HG03565 (cell line): ENCODE data around the gene SAMD14.
"Not testable (repeated sequence)": the region's sequence is repeated elsewhere in the genome, so short reads cannot be mapped to it uniquely, and the experiment has no call there.

Source experiments
- ATAC-seq: cut with Tn5 transposase; IDR thresholded peaks from one replicate; pipeline ENCODE4 v1.9.1; 2021; ENCODE audit warnings: mild to moderate bottlenecking, moderate library complexity; ENCODE audit not compliant: unreplicated experiment

SAMD14 gene

DNA sequence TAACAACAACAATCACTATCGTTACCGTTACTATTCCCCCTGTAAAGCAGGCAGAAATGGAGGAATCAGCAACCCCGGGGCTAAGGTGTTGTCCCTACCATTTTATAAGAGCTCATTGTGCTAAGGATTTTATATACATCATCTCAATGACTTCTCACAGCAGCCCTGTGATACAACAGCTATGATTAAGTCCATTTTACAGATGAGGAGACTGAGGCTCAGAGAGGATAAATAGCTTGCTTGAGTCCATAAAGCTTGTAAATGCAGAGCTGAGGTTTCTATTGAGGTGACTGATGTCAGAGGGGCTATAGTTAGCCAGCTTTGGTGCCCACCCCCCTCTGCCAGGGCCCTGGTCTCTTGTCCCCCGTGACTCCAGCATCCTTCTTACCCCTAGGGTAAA lies 51.5 kb downstream of the SAMD14 start:
- no peak for ATAC-seq

DNA sequence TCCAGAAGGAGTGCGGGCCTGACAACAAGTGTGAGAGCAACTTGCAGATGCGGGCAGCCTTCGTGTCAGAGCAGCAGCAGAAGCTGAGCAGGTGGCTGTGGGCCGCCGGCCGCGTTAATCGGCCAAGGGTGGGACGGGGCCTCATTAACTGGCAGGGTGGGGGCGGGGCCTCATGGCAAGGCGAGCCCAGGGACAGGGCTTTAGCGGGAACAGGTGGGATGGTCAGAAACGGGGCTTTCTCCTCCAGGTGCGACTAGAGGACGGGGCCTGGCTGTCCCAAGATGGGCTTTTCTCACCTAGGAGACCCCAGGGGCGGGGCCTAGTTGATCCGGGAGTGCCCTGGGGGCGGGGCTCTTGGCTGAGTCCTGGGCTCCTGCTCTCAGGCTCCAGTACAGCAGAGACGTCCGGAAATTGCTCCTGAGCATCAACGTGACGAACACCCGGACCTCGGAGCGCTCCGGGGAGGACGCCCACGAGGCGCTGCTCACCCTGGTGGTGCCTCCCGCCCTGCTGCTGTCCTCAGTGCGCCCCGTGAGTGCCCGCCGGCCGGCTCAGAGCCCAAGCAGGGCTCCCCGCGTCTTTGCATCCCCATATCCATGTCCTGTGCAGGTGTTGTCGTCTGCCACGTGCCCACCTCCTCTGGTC lies 53.2 kb downstream of the SAMD14 start:
- no peak for ATAC-seq

DNA sequence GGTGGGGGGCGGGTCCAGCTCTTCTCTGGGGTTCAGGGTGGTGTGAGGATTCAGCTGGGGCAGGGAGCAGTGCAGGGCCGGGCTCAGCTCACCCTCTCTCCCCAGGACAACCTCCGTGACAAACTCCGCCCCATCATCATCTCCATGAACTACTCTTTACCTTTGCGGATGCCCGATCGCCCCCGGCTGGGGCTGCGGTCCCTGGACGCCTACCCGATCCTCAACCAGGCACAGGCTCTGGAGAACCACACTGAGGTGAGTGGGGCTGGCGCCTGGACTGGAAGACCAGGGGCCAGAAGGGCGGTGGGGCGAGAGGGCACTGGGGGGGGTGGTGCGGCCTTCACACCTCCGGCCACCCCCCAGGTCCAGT lies 53.8 kb downstream of the SAMD14 start:
- no peak for ATAC-seq

DNA sequence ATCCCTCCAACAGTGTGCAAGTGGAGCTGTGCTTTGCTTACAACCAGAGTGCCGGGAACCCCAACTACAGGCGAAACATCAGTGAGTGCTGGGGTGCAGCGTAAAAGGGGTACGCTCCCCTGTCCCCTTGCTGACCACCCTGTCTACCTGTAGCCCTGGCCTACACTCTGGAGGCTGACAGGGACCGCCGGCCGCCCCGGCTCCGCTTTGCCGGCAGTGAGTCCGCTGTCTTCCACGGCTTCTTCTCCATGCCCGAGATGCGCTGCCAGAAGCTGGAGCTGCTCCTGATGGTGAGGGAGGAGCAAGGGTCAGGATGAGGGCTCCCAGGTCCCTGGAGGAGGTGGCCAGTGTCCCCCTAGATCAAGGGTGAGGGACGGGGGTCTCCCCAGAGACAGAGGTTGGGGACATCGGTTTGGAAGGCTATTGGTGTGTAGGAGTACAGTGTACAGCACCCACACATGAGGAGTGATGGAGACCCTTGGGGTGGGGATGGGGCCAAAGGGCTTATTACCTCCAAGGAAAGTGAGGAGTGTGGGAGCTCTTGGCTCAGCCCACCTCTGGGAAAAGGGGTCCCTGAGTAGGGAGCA lies 54.4 kb downstream of the SAMD14 start:
- ATAC-seq: no peak

DNA sequence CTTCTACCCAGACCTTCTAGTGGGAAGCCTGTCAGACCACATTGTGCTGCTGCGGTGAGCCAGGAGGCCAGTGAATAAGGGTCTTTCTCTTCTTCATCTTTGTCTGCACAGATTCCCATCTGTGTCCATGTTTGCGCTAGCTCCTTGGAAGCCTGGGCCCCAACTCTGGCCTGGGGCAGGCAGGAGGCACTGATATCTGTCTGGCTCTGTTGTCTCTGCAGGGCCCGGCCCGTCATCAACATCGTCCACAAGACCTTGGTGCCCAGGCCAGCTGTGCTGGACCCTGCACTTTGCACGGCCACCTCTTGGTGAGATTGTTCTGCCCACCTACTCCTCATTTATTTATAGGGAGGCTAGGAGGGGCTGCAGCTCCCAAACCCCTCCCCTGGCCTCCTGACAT lies 55.7 kb downstream of the SAMD14 start:
- no peak for ATAC-seq

DNA sequence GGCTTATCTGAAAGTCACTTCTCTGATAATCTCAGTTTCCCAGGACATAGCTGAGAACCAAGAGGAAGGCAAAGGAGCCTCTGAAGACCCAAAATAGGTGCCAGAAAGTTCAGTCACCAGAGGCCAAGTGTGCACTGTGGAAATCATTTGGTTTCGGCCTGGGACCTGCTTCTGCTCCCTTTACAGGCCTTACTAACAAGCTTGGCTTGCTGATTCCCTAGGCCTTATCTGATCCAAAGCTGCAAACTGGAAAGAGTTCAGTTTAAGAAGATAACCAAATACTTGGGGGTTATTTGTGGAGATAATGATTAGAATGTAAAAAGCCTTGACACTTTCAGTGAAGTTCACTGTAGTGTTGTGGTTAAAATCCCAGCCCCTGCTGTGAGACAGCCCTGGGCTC lies 57.0 kb downstream of the SAMD14 start:
- no peak for ATAC-seq

DNA sequence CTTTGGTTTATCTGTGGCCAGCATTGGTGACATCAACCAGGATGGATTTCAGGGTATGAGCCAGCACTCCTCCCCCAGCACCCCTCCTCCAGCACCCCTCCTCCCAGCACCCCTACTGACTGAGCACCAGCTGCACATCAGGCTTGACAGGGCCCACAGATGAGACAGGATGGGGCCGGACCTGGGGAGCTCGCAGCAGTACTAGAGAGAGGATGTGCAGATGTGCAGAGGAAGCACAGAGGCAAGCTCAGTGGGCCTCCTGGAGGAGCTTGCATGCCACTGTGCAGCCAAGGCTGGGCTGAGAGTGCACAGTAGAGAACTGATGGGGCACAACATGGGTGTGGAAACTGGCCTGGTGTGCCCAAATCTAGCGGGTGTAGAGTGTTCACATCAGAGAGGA lies 57.8 kb downstream of the SAMD14 start:
- ATAC-seq: no peak

DNA sequence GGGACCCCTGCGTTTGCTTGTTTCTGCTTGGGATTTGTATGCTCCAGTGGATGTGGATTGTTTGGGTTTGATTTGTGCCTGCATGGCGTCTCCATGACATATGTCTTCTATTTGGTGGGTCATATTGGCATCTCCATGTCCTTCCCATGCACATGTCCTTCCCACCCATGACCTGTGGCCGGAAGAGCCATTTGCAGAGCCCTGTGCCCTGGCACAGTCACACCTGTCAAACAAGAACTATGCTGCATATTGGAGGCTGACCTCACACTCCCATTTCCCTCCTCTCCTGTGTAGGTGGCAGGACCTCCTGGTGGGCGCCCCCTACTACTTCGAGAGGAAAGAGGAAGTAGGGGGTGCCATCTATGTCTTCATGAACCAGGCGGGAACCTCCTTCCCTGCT lies 58.3 kb downstream of the SAMD14 start:
- ATAC-seq: no peak

DNA sequence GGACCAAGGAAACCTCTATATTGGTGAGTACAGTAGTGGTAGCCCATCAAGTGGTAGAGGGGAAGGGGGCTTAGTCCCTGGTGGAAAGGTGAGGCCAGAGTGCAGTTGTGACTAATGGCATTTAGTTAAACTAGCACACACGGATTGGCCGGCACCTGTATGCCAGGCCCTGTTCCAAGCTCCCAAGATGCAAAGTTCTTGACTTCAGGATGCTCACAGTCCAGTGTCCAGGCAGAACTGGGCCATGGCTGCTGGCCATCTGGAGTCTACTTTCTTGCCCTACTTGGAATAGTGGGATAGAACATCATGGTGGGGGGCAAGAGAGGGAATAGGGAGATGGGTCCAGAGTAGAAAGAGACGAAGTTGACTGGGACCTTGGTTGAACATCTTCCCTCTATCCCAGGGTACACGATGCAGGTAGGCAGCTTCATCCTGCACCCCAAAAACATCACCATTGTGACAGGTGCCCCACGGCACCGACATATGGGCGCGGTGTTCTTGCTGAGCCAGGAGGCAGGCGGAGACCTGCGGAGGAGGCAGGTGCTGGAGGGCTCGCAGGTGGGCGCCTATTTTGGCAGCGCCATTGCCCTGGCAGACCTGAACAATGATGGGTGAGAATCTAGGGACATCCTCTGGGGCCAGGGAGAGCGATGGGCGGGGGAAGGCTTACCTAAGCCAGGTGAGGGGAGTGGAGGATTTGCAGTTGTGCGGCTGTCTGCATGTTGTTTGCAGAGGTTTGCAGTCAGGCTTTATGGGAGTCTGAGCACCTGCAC lies 58.9 kb downstream of the SAMD14 start:
- ATAC-seq: no peak

DNA sequence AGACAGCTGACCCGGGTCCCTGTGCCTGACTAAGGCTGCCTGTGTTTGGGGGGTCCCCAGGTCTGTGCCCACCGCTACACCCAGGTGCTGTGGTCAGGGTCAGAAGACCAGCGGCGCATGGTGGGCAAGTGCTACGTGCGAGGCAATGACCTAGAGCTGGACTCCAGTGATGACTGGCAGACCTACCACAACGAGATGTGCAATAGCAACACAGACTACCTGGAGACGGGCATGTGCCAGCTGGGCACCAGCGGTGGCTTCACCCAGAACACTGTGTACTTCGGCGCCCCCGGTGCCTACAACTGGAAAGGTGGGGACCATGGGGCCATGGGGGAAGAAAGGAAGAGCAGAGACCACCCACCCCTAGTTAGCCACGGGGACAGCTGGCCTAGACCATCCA lies 62.0 kb downstream of the SAMD14 start:
- no peak for ATAC-seq

DNA sequence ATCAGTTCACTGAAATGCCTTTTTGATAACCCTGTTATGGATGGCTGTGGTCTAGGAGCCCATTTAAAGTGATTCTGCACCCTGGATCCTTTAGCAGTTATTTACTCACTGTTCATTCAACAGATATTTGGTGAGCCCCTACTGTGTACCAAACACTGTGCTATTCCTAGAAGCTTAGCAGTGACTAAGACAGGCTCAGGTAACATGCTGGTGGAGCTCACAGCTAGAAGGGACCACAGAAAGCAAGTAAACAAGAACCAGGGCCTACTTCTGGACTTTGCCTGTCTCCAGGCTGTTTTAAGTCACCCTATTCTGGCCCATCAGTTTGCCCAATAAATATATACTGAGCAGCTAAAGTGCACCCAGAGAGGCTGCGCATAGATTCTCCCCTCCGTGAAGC lies 63.0 kb downstream of the SAMD14 start:
- ATAC-seq: no peak

DNA sequence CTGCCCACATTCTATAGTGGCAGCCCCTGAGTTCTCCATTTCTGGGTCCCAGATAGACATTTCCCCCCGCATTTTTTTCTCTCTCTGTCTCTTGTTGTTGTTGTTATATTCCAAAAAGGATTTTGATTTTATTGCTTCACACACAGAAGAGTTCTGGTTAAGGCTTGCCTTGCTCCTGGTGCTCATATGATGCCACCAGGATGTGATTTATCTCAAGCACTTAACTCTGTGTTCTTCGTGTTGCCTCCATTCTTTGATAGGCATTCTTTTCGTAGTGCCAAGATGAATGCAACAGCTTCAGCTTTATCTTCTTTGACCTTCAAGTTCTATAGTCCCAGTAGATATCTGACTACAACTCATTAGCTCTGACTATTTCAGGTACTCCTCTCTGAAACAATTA lies 64.9 kb downstream of the SAMD14 start:
- ATAC-seq: no peak

DNA sequence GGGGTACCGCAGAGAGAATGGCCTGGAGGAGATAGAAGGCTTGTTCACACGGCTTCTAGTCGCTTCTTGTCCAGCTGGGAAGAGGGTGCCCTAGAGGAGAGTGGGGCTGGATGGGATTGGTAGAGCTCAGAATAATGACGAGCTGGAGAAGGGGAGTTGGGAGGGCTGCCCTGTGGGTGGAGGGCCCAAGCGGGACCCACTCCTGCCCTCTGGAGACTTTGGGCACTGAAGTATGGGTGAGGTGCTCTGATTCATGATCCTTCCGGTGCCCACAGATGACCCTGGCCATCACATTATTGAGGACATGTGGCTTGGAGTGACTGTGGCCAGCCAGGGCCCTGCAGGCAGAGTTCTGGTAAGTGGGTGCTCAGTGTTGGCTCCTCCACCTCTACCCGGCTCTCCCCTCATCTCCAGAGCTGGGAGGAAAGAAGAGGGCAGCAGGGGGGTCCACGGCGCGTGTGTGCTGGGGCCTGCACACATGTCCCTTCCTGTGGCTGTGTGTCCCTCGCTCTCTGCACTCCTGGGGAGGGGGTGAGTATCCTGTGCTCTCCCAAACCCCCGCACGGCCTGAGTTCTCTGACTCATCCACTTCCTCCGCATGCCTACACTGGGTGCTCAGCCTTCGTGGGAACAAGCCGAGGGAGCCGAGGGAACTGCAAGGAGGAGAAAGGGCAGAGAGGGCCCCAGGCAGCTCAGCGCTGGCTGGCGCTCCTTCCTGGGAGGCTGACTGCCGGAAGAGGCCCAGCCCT lies 65.5 kb downstream of the SAMD14 start:
- ATAC-seq: no peak

DNA sequence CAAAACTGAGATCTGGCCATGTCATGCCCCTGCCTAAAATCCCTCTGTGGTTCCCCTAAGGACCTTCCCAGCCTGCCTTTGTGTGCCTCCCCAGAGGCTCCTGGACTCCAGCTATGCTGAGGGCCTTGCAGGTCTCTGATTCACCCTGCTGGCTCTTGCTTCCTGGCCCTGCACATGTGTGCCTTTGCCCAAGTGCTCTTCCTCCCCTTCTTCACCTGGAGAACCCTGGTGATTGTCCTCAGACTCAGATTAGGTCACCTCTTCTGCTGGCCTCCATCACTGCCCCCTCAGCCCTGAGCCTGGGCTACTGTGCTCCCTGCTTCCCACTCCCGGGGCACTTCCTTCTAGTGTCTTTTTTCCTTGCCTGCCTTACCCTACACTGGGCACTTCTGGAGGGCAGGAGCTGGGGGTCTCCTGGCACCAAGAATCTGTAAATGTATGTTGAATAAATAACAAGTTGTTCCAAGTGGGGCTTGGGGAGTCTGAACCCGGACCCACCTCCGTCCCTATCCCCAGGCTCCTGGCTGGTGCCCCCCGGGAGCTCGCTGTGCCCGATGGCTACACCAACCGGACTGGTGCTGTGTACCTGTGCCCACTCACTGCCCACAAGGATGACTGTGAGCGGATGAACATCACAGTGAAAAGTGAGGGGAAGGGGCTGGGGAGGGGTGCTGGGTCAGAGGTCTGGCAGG lies 66.3 kb downstream of the SAMD14 start:
- ATAC-seq: no peak

DNA sequence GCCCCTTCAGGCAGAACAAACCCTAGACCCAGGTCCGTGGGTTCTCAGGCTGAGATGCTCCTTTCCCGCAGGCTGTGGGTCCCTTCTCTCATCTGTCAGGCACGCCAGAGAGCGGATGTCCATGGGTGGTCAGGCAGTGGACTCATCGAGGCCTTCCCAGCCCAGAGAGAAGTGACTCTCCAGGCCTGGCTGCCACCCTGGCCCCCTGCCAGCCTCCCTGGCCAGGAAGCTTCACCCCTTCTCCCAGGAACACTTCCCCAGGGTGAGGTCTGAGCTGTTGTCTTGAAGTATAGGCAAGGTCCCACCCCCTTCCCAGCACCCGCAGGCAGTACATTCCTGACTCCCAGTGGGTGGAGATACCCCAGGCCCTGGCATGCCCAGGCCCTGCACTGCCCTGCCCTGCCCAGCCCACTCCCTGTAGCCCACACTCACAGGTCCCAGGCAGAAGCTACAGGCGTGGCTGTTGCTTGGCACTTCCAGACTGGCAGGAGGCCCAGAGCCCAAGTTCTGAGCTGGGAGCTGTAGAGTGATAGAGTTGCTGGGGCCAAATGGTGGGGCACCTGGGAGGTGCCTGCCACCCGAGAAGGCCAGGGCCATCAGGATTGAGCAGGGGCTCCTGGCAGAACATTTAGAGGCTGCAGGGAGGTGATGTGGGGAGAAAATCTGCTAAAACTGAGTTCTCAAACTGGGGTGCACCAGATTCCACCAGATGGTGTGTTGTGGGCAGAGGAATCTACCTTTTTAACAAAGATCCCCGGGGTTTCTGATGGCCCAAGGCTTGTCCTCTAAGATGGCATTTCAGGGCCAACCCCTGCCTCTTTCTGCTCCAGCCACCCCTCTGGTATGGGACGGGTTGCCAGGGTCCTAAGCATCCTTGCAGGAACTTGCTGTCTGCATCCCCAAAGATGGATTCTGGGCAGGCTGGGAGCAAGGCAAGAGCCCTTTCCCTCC lies 67.4 kb downstream of the SAMD14 start:
- ATAC-seq: no peak

DNA sequence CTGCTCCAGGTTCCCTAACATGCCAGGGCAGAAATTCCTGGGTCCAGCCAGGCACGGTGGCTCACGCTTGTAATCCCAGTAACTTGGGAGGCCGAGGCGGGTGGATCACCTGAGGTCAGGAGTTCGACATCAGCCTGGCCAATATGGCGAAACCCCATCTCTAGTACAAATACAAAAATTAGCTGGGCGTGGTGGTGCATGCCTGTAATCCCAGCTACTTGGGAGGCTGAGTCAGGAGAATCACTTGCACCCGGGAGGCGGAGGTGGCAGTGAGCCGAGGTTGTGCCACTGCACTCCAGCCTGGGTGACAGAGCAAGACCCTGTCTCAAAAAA lies 68.3 kb downstream of the SAMD14 start:
- ATAC-seq: not testable (repeated sequence)

DNA sequence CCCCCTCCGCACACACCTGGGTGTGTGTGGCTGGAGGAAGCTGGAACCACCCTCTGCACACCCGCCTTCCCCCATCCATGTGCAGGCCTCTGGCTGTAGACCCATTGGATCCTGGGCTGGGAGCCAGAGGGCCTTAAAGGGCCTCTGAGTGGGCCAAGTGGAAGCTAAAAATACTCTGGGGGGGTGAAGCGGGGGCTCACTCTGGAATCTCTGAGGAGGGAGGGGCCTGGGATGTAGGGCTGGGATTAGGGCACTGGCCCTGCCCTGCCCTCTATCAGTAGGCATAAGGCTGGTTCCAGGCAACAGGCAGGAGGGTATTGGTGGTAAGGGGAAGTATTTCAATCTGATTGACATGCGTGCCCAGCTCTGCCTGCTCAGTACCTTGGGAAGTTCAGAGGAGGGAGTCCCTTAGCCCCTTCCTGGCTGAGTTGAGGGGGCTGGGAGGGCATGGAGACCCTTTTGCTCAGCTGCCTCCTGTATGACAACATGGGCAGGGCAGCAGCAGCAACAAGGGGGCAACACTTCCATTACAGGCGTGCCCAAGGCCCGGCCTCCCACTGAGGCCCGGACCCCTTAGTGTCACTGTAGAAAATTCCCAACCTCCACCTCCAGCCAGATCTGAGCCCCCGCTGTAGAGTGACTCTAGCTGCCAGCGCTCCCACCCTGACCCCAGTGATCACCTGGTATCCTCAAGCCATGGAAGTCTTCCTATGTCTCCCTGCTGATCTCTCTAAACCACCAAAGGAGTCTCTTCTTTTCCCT lies 68.8 kb downstream of the SAMD14 start:
- no peak for ATAC-seq
